ENCODE results near the gene ZFYVE28. TPM values are rescaled to one million over a fixed set of nuclear protein-coding genes. Genes with fewer than 3 reads are reported as not detected.

ZFYVE28 gene
- total RNA-seq, 4 donors from 2014 or later = 20.6 to 153 (median 63.2) TPM

- TF ChIP-seq CTCF (IDR thresholded peaks at IDR 0.05) = no peak
- TF ChIP-seq POLR2A (IDR thresholded peaks at IDR 0.05) = no peak
- Histone ChIP-seq H3K27ac (no peak overlapping the region), H3K27me3 (no peaks in the 10 kb centered on the region), H3K4me1 (peaks cover 0 to 33% (median 6%) of the 10 kb centered on the region in 4 donors), H3K4me3 (no peak overlapping the region), H3K36me3 (peaks cover 0 to 88% (median 0%) of the 10 kb centered on the region in 3 donors), H3K9me3 (no peaks in the 10 kb centered on the region)
- DNase-seq = peak; percentile 15 to 38 (median 34)
These were observed 165.0 kb downstream of the ZFYVE28 start for GRCh38 chr4:2253160-2254084.

DNA sequence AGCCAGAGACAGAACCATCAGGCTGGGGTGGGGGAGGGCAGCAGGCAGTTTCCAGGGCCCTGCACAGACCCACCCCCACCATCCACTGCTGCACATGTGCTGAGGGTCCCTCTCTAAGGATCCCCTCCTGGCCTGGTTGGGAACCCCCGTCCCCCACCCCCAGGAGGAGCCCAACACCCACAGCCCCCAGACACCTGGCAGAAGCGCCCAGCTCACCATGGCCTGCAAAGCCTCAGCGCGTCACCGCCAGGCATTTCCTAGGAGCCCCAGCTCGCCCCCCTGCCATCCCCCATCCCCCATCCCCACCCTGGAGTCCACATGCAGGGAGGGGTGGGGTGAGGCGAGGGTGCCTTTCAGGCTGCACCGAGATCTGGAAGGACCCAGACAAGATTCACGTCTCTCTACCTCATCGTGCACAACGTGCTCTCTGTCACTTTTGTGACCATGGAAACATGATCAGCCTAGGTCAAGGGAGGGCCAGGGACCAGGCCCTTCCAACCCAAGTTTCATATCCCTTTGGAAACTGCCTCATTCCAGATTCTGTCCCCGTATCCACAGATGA, 165.8 kb downstream of the ZFYVE28 start:
- Histone ChIP-seq H3K27ac (no peak overlapping the region), H3K27me3 (no peaks in the 10 kb centered on the region), H3K4me3 (no peak overlapping the region), H3K4me1 (peaks cover 0 to 25% (median 6%) of the 10 kb centered on the region in 4 donors), H3K9me3 (no peaks in the 10 kb centered on the region), H3K36me3 (peaks cover 0 to 86% (median 0%) of the 10 kb centered on the region in 3 donors)
- peak in 2 of 3 donors; percentile 12 to 34 for DNase-seq
- TF ChIP-seq POLR2A (IDR thresholded peaks at IDR 0.05) (no peak), CTCF (IDR thresholded peaks at IDR 0.05) (no peak)

GRCh38 chr4:2251795-2252529, 166.5 kb downstream of the ZFYVE28 start:
- peaks cover 0 to 83% (median 0%) of the 10 kb centered on the region in 3 donors for H3K36me3 ChIP-seq
- H3K4me1 ChIP-seq = peaks cover 0 to 18% (median 3%) of the 10 kb centered on the region in 4 donors
- H3K4me3 ChIP-seq = no peak overlapping the region
- no peak overlapping the region for H3K27ac ChIP-seq
- H3K9me3 ChIP-seq = no peaks in the 10 kb centered on the region
- DNase-seq = peak in 2 of 3 donors; percentile 11 to 41
- TF ChIP-seq CTCF (IDR thresholded peaks at IDR 0.05) (no peak), POLR2A (IDR thresholded peaks at IDR 0.05) (no peak)
- H3K27me3 ChIP-seq = no peaks in the 10 kb centered on the region

GRCh38 chr4:2251073-2251794, 167.2 kb downstream of the ZFYVE28 start:
- Histone ChIP-seq H3K27ac (no peak overlapping the region), H3K36me3 (peaks cover 0 to 78% (median 0%) of the 10 kb centered on the region in 3 donors), H3K9me3 (no peaks in the 10 kb centered on the region), H3K4me1 (peaks cover 0 to 11% (median 0%) of the 10 kb centered on the region in 4 donors), H3K27me3 (no peaks in the 10 kb centered on the region), H3K4me3 (no peak overlapping the region)
- TF ChIP-seq CTCF (IDR thresholded peaks at IDR 0.05) (no peak), POLR2A (IDR thresholded peaks at IDR 0.05) (no peak)
- DNase-seq = peak in 2 of 3 donors; percentile 6 to 43

Measured in Peyer's patch (tissue), 4 donors.